ENCODE data around the gene SCUBE3. TPM values are rescaled to one million over a fixed set of nuclear protein-coding genes. Genes with fewer than 3 reads are reported as not detected.
A peak's percentile ranks its signal among the peaks of the same experiment; 100 is the strongest.

SCUBE3 gene
- total and polyA plus RNA-seq, 2 of the 13 experiments (the other 11 are each of a cell fraction or from before 2014, with no cell fraction given): not detected

DNA sequence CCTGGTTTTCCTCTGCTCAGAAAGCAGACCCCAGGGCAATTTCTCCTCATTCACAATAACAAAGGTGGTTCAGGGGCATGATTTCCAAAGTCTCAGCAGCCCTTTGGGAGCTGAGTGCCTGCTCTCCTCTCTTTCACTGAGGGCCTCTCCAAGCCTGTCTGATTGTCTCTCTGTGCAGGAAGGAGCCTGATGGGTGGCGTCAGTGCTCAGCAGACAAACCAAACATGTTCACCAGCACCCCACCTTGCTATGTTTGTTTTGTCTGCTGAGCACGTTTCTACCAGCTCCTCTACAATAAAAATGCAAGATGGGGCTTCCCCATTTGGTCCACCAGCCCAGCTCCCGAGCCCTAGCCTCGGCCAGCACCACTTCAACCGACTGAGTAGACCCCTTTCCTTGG lies 47.2 kb upstream of the SCUBE3 start:
- Histone ChIP-seq H3K36me3 (replicated peaks in 1 of 2; ENCODE audit: control insufficient read depth in 1 of 2, insufficient read depth in 2 of 2, low read length in 2 of 2) (no peaks in the 10 kb centered on the region), H3K79me2 (ENCODE audit: insufficient read depth, low read length) (no peaks in the 10 kb centered on the region), H4K20me1 (ENCODE audit: insufficient read depth, low read length) (no peaks in the 10 kb centered on the region), H3K4me2 (ENCODE audit: low read depth, low read length) (peak overlapping the region; percentile 60), H3K9me3 (ENCODE audit: low read length) (0 out of 2 replicates have a peak, but pooled peaks cover 4% of the 10 kb centered on the region), H3K27ac (ENCODE audit: extremely low read length, insufficient read depth, low read length) (no peak overlapping the region), H2AFZ (ENCODE audit: low read length) (no peak overlapping the region), H3K9ac (ENCODE audit: insufficient read depth, low read depth, low read length) (no peak overlapping the region), H3K4me1 (ENCODE audit: insufficient read depth, low read length) (peaks cover 55% of the 10 kb centered on the region), H3K27me3 (ENCODE audit: control insufficient read depth in 1 of 2, insufficient read depth in 2 of 2, low read length in 2 of 2) (0 out of 5 replicates have a peak, but pooled peaks cover 0 to 5% of the 10 kb centered on the region in 2 experiments), H3K4me3 (replicated peaks in 1 of 3; ENCODE audit: insufficient read depth in 1 of 3, low read depth in 2 of 3, low read length in 3 of 3) (no peak overlapping the region)
- WGBS (ENCODE audit: low lambda C conversion rate): 0% methylated on average over 5 of the region's 5 CpGs
- intact Hi-C loops (cut with micrococcal nuclease; ENCODE audit: unreplicated experiment): no loop called here
- ChIA-PET CTCF (ENCODE audit: low intra/inter-chr PET ratio, low total read pairs) (no interaction called here), POLR2A (no interaction called here)
- ATAC-seq (peak; percentile 13; the same call in 1 of the 3 replicates), FAIRE-seq (no peak), DNase-seq (ENCODE audit: low spot score) (no peak)
- no TSS peak for BruUV-seq (replicated peaks)
- in situ Hi-C loops (cut with HindIII; ENCODE audit: extremely low pct_ligation_motif_present, low pct_unique_long_range_greater_than_20kb): no loop called here
- TF ChIP-seq ZNF605 (CRISPR knock-in tag; IDR thresholded peaks at IDR 0.05) (no peak), ZNF234 (CRISPR knock-in tag; conservative IDR thresholded peaks at IDR 0.05) (no peak), ZNF207 (IDR thresholded peaks at IDR 0.05; ENCODE audit: borderline replicate concordance) (no peak), CHD2 (IDR thresholded peaks at IDR 0.05; ENCODE audit: low read depth, low read length) (no peak)
- TF ChIP-seq, protein P1, sequence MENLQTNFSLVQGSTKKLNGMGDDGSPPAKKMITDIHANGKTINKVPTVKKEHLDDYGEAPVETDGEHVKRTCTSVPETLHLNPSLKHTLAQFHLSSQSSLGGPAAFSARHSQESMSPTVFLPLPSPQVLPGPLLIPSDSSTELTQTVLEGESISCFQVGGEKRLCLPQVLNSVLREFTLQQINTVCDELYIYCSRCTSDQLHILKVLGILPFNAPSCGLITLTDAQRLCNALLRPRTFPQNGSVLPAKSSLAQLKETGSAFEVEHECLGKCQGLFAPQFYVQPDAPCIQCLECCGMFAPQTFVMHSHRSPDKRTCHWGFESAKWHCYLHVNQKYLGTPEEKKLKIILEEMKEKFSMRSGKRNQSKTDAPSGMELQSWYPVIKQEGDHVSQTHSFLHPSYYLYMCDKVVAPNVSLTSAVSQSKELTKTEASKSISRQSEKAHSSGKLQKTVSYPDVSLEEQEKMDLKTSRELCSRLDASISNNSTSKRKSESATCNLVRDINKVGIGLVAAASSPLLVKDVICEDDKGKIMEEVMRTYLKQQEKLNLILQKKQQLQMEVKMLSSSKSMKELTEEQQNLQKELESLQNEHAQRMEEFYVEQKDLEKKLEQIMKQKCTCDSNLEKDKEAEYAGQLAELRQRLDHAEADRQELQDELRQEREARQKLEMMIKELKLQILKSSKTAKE (CRISPR knock-in tag; IDR thresholded peaks at IDR 0.05; ENCODE audit: borderline replicate concordance): 0 out of 2 replicates have a peak, but pooled peaks have one; percentile 47
- TF ChIP-seq, protein P2, sequence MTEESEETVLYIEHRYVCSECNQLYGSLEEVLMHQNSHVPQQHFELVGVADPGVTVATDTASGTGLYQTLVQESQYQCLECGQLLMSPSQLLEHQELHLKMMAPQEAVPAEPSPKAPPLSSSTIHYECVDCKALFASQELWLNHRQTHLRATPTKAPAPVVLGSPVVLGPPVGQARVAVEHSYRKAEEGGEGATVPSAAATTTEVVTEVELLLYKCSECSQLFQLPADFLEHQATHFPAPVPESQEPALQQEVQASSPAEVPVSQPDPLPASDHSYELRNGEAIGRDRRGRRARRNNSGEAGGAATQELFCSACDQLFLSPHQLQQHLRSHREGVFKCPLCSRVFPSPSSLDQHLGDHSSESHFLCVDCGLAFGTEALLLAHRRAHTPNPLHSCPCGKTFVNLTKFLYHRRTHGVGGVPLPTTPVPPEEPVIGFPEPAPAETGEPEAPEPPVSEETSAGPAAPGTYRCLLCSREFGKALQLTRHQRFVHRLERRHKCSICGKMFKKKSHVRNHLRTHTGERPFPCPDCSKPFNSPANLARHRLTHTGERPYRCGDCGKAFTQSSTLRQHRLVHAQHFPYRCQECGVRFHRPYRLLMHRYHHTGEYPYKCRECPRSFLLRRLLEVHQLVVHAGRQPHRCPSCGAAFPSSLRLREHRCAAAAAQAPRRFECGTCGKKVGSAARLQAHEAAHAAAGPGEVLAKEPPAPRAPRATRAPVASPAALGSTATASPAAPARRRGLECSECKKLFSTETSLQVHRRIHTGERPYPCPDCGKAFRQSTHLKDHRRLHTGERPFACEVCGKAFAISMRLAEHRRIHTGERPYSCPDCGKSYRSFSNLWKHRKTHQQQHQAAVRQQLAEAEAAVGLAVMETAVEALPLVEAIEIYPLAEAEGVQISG (CRISPR knock-in tag; IDR thresholded peaks at IDR 0.05): no peak
- TF ChIP-seq, protein P3, sequence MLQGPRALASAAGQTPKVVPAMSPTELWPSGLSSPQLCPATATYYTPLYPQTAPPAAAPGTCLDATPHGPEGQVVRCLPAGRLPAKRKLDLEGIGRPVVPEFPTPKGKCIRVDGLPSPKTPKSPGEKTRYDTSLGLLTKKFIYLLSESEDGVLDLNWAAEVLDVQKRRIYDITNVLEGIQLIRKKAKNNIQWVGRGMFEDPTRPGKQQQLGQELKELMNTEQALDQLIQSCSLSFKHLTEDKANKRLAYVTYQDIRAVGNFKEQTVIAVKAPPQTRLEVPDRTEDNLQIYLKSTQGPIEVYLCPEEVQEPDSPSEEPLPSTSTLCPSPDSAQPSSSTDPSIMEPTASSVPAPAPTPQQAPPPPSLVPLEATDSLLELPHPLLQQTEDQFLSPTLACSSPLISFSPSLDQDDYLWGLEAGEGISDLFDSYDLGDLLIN (CRISPR knock-in tag; IDR thresholded peaks at IDR 0.05; ENCODE audit: borderline replicate concordance): no peak
- TF ChIP-seq, protein P4, sequence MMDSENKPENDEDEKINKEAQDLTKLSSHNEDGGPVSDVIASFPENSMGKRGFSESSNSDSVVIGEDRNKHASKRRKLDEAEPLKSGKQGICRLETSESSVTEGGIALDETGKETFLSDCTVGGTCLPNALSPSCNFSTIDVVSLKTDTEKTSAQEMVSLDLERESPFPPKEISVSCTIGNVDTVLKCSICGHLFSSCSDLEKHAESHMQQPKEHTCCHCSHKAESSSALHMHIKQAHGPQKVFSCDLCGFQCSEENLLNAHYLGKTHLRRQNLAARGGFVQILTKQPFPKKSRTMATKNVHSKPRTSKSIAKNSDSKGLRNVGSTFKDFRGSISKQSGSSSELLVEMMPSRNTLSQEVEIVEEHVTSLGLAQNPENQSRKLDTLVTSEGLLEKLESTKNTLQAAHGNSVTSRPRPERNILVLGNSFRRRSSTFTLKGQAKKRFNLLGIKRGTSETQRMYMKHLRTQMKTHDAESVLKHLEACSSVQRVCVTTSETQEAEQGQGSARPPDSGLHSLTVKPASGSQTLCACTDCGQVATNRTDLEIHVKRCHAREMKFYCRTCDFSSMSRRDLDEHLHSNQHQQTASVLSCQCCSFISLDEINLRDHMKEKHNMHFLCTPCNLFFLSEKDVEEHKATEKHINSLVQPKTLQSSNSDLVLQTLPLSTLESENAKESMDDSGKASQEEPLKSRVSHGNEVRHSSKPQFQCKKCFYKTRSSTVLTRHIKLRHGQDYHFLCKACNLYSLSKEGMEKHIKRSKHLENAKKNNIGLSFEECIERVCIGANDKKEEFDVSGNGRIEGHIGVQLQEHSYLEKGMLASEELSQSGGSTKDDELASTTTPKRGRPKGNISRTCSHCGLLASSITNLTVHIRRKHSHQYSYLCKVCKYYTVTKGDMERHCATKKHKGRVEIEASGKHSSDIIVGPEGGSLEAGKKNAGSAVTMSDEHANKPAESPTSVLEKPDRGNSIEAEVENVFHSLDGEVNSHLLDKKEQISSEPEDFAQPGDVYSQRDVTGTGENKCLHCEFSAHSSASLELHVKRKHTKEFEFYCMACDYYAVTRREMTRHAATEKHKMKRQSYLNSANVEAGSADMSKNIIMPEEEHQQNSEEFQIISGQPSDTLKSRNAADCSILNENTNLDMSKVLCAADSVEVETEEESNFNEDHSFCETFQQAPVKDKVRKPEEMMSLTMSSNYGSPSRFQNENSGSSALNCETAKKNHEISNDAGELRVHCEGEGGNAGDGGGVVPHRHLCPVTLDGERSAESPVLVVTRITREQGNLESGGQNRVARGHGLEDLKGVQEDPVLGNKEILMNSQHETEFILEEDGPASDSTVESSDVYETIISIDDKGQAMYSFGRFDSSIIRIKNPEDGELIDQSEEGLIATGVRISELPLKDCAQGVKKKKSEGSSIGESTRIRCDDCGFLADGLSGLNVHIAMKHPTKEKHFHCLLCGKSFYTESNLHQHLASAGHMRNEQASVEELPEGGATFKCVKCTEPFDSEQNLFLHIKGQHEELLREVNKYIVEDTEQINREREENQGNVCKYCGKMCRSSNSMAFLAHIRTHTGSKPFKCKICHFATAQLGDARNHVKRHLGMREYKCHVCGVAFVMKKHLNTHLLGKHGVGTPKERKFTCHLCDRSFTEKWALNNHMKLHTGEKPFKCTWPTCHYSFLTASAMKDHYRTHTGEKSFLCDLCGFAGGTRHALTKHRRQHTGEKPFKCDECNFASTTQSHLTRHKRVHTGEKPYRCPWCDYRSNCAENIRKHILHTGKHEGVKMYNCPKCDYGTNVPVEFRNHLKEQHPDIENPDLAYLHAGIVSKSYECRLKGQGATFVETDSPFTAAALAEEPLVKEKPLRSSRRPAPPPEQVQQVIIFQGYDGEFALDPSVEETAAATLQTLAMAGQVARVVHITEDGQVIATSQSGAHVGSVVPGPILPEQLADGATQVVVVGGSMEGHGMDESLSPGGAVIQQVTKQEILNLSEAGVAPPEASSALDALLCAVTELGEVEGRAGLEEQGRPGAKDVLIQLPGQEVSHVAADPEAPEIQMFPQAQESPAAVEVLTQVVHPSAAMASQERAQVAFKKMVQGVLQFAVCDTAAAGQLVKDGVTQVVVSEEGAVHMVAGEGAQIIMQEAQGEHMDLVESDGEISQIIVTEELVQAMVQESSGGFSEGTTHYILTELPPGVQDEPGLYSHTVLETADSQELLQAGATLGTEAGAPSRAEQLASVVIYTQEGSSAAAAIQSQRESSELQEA (CRISPR knock-in tag; IDR thresholded peaks at IDR 0.05; ENCODE audit: not compliant biosample characterization): no peak
